GM18951 (cell line): Measurements from ENCODE around the gene PRDM12.

Experiments
- POLR2A ChIP-seq: IDR thresholded peaks from 4 replicates; pipeline ENCODE4 v1.6.1; 2011; ENCODE audit warnings: mild to moderate bottlenecking; ENCODE audit not compliant: insufficient read length, insufficient read depth; ENCODE audit errors: extremely low read depth
- in situ Hi-C: fragments of 300-500 bp; cut with MboI; formaldehyde crosslinking; loops from one replicate; pipeline ENCODE4 v1.12.0; 2022; ENCODE audit warnings: low sequenced_read_pairs, mixed read lengths, inconsistent platforms; ENCODE audit not compliant: unreplicated experiment

PRDM12 gene

GRCh38 chr9:130640681-130641080, 23.7 kb upstream of the PRDM12 start:
- no peak for TF ChIP-seq POLR2A
- in situ Hi-C loops: no loop called here

- no peak for TF ChIP-seq POLR2A
Measured at GRCh38 chr9:130642926-130643325, 21.5 kb upstream of the PRDM12 start.

GRCh38 chr9:130651221-130651620, 13.2 kb upstream of the PRDM12 start:
- in situ Hi-C loops: no loop called here
- no peak for TF ChIP-seq POLR2A

More at GRCh38 chr9:130642926-130643325, 21.5 kb upstream of the PRDM12 start:
- in situ Hi-C loops: no loop called here

- in situ Hi-C loops: no loop called here
- TF ChIP-seq POLR2A: no peak
Measured at GRCh38 chr9:130651752-130652151, 12.6 kb upstream of the PRDM12 start.

GRCh38 chr9:130654879-130655278, 9.5 kb upstream of the PRDM12 start:
- TF ChIP-seq POLR2A: no peak
- in situ Hi-C loops: no loop called here

GRCh38 chr9:130658893-130659698, 5.3 kb upstream of the PRDM12 start:
- no peak for TF ChIP-seq POLR2A
- in situ Hi-C loops: no loop called here

GRCh38 chr9:130659699-130660248, 4.6 kb upstream of the PRDM12 start:
- in situ Hi-C loops: no loop called here
- no peak for TF ChIP-seq POLR2A

GRCh38 chr9:130660326-130660682, 4.1 kb upstream of the PRDM12 start:
- no peak for TF ChIP-seq POLR2A
- in situ Hi-C loops: no loop called here

- in situ Hi-C loops: no loop called here
- no peak for TF ChIP-seq POLR2A
Measured at GRCh38 chr9:130660683-130661450, 3.5 kb upstream of the PRDM12 start.

- no peak for TF ChIP-seq POLR2A
Measured at GRCh38 chr9:130661451-130662098, 2.8 kb upstream of the PRDM12 start.

GRCh38 chr9:130662099-130662969, 2.1 kb upstream of the PRDM12 start:
- in situ Hi-C loops: no loop called here

More at GRCh38 chr9:130661451-130662098, 2.8 kb upstream of the PRDM12 start:
- in situ Hi-C loops: no loop called here

GRCh38 chr9:130662970-130663257, 1.5 kb upstream of the PRDM12 start:
- TF ChIP-seq POLR2A: no peak
- in situ Hi-C loops: no loop called here

More at GRCh38 chr9:130662099-130662969, 2.1 kb upstream of the PRDM12 start:
- no peak for TF ChIP-seq POLR2A

GRCh38 chr9:130663258-130663976, 977 bp upstream of the PRDM12 start:
- no peak for TF ChIP-seq POLR2A
- in situ Hi-C loops: no loop called here

GRCh38 chr9:130663977-130664250, 480 bp upstream of the PRDM12 start:
- in situ Hi-C loops: no loop called here
- no peak for TF ChIP-seq POLR2A
